Stomach (tissue), 9 donors: ENCODE data around the gene RERE. TPM values are rescaled to one million over a fixed set of nuclear protein-coding genes. Genes with fewer than 3 reads are reported as not detected.

Source experiments
- DNase-seq, 2 donors: peaks; one replicate each; pipeline versions ENCODE4 v3.0.0 to v3.0.0-alpha.2; 2013 to 2019
- H3K27ac ChIP-seq, 5 donors: fragments of 200-600 bp in 4 of 5; sonication (generic) in 4 of 5; one replicate each; pipeline ENCODE4 v1.5.1; 2013 to 2019; ENCODE audit warnings: mild to moderate bottlenecking in 1 of 5, moderate library complexity in 1 of 5
- H3K27me3 ChIP-seq, 3 donors: fragments of 200-600 bp; sonication (generic); one replicate each; pipeline ENCODE4 v1.5.1; 2017 to 2019; ENCODE audit warnings: mixed run types in 1 of 3
- H3K36me3 ChIP-seq, 4 donors: fragments of 200-600 bp; sonication (generic); 1 replicate in 3 of 4; 2 replicates in 1 of 4; pipeline ENCODE4 v1.5.1; 2016 to 2019
- H3K4me1 ChIP-seq, 4 donors: fragments of 200-600 bp; sonication (generic); one replicate each; pipeline ENCODE4 v1.5.1; 2016 to 2019
- H3K4me3 ChIP-seq, 4 donors: fragments of 200-600 bp; sonication (generic) in 3 of 4; one replicate each; pipeline ENCODE4 v1.5.1; 2016 to 2019; ENCODE audit warnings: mild to moderate bottlenecking in 1 of 4
- H3K9me3 ChIP-seq, 4 donors: fragments of 200-600 bp; sonication (generic); one replicate each; pipeline ENCODE4 v1.5.1; 2016 to 2019
- EP300 ChIP-seq: sonication (generic); formaldehyde crosslinking; IDR thresholded peaks from one replicate; pipeline ENCODE4 v1.6.1; 2017; ENCODE audit warnings: antibody characterized with exemption
- POLR2A ChIP-seq, 4 donors: fragments of 450-650 bp; IDR thresholded peaks; one replicate each; pipeline ENCODE4 v1.6.1; 2016; ENCODE audit warnings: antibody characterized with exemption in 4 of 4, control low read depth in 2 of 4, mild to moderate bottlenecking in 1 of 4, moderate library complexity in 1 of 4
- POLR2AphosphoS5 ChIP-seq, 3 donors: sonication (generic); formaldehyde crosslinking; IDR thresholded peaks; one replicate each; pipeline ENCODE4 v1.6.1; 2016; ENCODE audit warnings: antibody characterized with exemption in 3 of 3
- WGBS, 5 donors: extraction: QIAGEN DNeasy Blood & Tissue Kit in 3 of 5; methylation state at CpG; one replicate each; pipeline versions ENCODE4 v1.1.5 to v1.1.7; 2013 to 2018; 5-methylcytosine and 5-hydroxymethylcytosine counted together
- intact Hi-C: fragments of 100-400 bp; cut with DNase I; formaldehyde crosslinking; loops from one replicate; pipeline ENCODE4 v1.15.1; 2023; ENCODE audit warnings: low total_unique reads
- polyA plus RNA-seq, 3 donors: library from polyadenylated mRNA; stranded (reverse); fragments of 200-250 nt; gene quantifications; one replicate each; pipeline ENCODE4 v1.2.3, GENCODE V29; 2013
- total RNA-seq, 5 donors: library from RNA; depleted of rRNA; stranded (reverse); fragments of >200 nt; gene quantifications; one replicate each; pipeline versions ENCODE4 v1.1.0 to v1.2.3, GENCODE V29; 2014 to 2016
- TF ChIP-seq, protein P1 (sequence below), 7 experiments: fragments of 450-650 bp in 4 of 7; fragments of 200-600 bp in 3 of 7; sonication (generic) in 3 of 7; IDR thresholded peaks; one replicate each; pipeline ENCODE4 v1.5.1; 2016 to 2019; ENCODE audit warnings: antibody characterized with exemption in 7 of 7, control low read depth in 2 of 7, mild to moderate bottlenecking in 1 of 7
- donor health status: healthy with polysubstance abuse.
- donor health status: Bipolar disorder and iron deficiency.
- donor health status: healthy.

The RERE gene
- total and polyA plus RNA-seq, 8 donors, result 15.6 to 198 (median 79.3) TPM

DNA sequence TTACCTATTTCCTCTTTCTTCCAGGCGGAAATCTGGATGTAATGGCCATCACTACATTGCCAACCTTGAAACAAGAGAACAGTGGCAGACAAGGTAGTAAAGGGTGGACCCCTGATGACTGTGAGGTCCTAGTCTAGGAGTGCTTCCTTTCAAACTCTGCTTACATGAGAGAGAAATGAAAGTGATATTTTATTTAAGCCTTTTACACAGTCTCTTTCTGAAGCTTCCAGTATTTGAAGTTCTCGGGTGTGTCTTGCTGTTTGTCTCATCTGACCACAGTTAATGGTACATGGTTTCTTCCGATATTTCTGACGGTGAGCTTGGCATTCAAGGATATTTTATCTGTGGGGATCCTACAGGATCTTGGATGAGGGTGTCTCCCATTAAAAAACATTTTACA, 284.3 kb downstream of the RERE start:
- intact Hi-C loops, result no loop called here
- DNase-seq, result no peak
- Histone ChIP-seq H3K4me1 (peaks cover 0 to 14% (median 6%) of the 10 kb centered on the region in 4 donors), H3K36me3 (no peaks in the 10 kb centered on the region), H3K4me3 (no peak overlapping the region), H3K27ac (peak overlapping the region in 1 of 5 donors; percentile 16), H3K27me3 (no peaks in the 10 kb centered on the region), H3K9me3 (no peaks in the 10 kb centered on the region)
- TF ChIP-seq POLR2A (IDR thresholded peaks at IDR 0.05), result no peak
- TF ChIP-seq EP300, result no peak
- TF ChIP-seq, protein P1, sequence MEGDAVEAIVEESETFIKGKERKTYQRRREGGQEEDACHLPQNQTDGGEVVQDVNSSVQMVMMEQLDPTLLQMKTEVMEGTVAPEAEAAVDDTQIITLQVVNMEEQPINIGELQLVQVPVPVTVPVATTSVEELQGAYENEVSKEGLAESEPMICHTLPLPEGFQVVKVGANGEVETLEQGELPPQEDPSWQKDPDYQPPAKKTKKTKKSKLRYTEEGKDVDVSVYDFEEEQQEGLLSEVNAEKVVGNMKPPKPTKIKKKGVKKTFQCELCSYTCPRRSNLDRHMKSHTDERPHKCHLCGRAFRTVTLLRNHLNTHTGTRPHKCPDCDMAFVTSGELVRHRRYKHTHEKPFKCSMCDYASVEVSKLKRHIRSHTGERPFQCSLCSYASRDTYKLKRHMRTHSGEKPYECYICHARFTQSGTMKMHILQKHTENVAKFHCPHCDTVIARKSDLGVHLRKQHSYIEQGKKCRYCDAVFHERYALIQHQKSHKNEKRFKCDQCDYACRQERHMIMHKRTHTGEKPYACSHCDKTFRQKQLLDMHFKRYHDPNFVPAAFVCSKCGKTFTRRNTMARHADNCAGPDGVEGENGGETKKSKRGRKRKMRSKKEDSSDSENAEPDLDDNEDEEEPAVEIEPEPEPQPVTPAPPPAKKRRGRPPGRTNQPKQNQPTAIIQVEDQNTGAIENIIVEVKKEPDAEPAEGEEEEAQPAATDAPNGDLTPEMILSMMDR (IDR thresholded peaks at IDR 0.05), result no peak
- TF ChIP-seq POLR2AphosphoS5 (IDR thresholded peaks at IDR 0.05), result no peak
- WGBS, 5 donors, result 63 to 74% (median 67%) methylated on average over 4 of the region's 4 CpGs

DNA sequence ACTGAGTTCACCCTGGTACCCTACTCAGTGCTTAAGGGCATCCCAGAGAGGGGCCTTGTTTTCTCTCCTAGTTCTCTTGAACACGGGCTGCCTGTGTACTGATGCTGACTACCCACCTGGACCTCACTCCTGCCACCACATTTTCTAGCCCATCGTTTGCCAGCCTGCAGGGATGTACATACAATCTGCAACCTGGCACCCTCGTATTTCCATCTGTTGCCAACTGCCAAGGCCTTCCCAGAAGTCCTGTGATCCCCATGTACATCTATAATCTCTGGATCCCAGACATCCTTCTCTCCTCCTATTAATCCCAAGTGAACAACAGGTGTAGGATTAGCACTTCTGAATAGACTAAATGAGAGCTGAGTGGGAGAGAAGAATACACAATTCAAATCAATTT, 287.5 kb downstream of the RERE start:
- TF ChIP-seq POLR2AphosphoS5 (IDR thresholded peaks at IDR 0.05) (no peak), POLR2A (IDR thresholded peaks at IDR 0.05) (no peak), EP300 (no peak)
- TF ChIP-seq, protein P1 (IDR thresholded peaks at IDR 0.05), result no peak
- H3K9me3 ChIP-seq, result no peaks in the 10 kb centered on the region
- no peak overlapping the region for H3K4me3 ChIP-seq
- intact Hi-C loops, result no loop called here
- no peak for DNase-seq
- H3K36me3 ChIP-seq, result no peaks in the 10 kb centered on the region
- 83 to 90% (median 85%) methylated on average over 3 of the region's 3 CpGs for WGBS, 5 donors
- H3K4me1 ChIP-seq, result peaks cover 6 to 25% (median 16%) of the 10 kb centered on the region in 4 donors
- H3K27me3 ChIP-seq, result no peaks in the 10 kb centered on the region
- H3K27ac ChIP-seq, result no peak overlapping the region

DNA sequence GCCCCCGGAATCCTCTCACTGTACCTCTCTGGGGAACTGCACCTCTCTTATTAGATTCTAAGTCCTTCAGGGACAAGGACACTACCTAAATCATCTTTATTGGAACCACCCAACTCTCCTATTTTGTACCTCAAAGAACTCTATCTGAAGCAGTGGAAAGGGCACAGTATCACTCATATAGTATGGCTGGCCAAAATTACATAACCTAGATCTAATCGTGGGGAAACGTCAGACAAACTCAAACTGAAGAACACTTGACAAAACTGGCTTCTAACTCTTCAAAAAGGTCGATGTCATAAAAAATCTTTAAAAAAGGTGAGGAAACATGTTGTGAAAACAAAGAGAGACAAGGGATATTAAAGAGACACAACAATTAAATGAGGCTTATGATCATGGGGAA, 289.5 kb downstream of the RERE start:
- peak overlapping the region in 2 of 5 donors; percentile 27 to 85 for H3K27ac ChIP-seq
- no peaks in the 10 kb centered on the region for H3K36me3 ChIP-seq
- no peak for DNase-seq
- no peaks in the 10 kb centered on the region for H3K27me3 ChIP-seq
- no peak overlapping the region for H3K4me3 ChIP-seq
- no peaks in the 10 kb centered on the region for H3K9me3 ChIP-seq
- H3K4me1 ChIP-seq, result peaks cover 22 to 41% (median 34%) of the 10 kb centered on the region in 4 donors
- WGBS, 5 donors, result 55 to 71% (median 66%) methylated on average over 4 of the region's 4 CpGs
- intact Hi-C loops, result no loop called here
- no peak for TF ChIP-seq POLR2AphosphoS5 (IDR thresholded peaks at IDR 0.05)
- TF ChIP-seq EP300, result no peak
- no peak for TF ChIP-seq POLR2A (IDR thresholded peaks at IDR 0.05)

DNA sequence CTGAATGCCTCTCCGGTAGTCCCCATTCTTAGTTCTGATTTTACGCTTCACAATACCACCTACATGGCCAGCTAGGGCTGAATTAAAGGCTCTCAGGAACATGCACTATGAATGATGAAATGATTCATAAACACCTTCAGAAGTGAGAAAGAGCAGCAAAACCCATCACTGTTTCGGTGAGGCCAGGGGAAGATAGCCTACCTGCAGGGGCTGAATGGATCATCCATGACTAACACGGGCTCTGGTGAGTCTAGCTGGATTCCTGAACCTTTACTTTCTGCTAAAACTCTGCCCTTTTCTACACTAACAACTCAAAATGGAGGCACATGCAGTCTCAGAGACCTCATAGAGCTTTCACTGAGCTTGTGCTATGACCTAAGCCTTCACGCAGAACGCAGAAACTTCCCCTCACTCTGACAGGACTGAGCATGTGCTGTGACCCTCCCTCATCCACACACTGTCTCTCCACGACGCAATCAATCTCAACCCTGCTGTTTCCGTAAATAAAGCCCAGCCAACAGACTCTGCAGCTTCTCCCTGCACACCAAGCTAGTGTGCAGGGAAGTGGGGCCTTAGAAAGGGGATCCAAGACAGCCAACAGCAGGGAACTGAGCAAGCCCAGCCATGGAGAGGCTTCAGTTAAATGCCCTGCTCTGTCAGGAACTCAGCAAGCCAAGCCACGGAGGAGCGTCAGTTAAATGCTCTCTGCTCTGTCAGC, 291.7 kb downstream of the RERE start:
- peaks cover 0 to 5% (median 0%) of the 10 kb centered on the region in 4 donors for H3K36me3 ChIP-seq
- no peaks in the 10 kb centered on the region for H3K27me3 ChIP-seq
- TF ChIP-seq EP300, result no peak
- TF ChIP-seq POLR2AphosphoS5 (IDR thresholded peaks at IDR 0.05), result peak; percentile 64 to 83 (median 71)
- intact Hi-C loops, result no loop called here
- H3K4me1 ChIP-seq, result peaks cover 22 to 45% (median 35%) of the 10 kb centered on the region in 4 donors
- H3K4me3 ChIP-seq, result peak overlapping the region; percentile 42 to 46 (median 46)
- H3K9me3 ChIP-seq, result no peaks in the 10 kb centered on the region
- 0 to 3% (median 3%) methylated on average over 11 of the region's 11 CpGs for WGBS, 5 donors
- peak; percentile 75 to 97 for DNase-seq
- peak overlapping the region; percentile 61 to 86 (median 78) for H3K27ac ChIP-seq

GRCh38 chr1:8525216-8525557, 292.3 kb downstream of the RERE start:
- peak overlapping the region; percentile 61 to 86 (median 78) for H3K27ac ChIP-seq
- H3K4me3 ChIP-seq, result peak overlapping the region; percentile 42 to 46 (median 46)
- no peaks in the 10 kb centered on the region for H3K27me3 ChIP-seq
- 2 to 6% (median 3%) methylated on average over 6 of the region's 6 CpGs for WGBS, 5 donors
- H3K9me3 ChIP-seq, result no peaks in the 10 kb centered on the region
- H3K4me1 ChIP-seq, result peaks cover 22 to 50% (median 35%) of the 10 kb centered on the region in 4 donors
- intact Hi-C loops, result no loop called here
- H3K36me3 ChIP-seq, result peaks cover 0 to 5% (median 0%) of the 10 kb centered on the region in 4 donors
- no peak for TF ChIP-seq EP300
- peak; percentile 43 to 80 for DNase-seq
